Stimulated activated CD4-positive, alpha-beta T cell treated with anti-CD3 and anti-CD28 coated beads, TNF-alpha, amount 100 ng/mL, for 4 hours (primary cell): ENCODE data around the gene GPSM3.
"Not testable (repeated sequence)": the region's sequence is repeated elsewhere in the genome, so short reads cannot be mapped to it uniquely, and the experiment has no call there.

ENCODE experiments used
- DNase-seq, 3 experiments: peaks; one replicate each; pipeline ENCODE4 v3.0.0-alpha.2; 2020; ENCODE audit warnings: low read depth in 3 of 3

Gene GPSM3

DNA sequence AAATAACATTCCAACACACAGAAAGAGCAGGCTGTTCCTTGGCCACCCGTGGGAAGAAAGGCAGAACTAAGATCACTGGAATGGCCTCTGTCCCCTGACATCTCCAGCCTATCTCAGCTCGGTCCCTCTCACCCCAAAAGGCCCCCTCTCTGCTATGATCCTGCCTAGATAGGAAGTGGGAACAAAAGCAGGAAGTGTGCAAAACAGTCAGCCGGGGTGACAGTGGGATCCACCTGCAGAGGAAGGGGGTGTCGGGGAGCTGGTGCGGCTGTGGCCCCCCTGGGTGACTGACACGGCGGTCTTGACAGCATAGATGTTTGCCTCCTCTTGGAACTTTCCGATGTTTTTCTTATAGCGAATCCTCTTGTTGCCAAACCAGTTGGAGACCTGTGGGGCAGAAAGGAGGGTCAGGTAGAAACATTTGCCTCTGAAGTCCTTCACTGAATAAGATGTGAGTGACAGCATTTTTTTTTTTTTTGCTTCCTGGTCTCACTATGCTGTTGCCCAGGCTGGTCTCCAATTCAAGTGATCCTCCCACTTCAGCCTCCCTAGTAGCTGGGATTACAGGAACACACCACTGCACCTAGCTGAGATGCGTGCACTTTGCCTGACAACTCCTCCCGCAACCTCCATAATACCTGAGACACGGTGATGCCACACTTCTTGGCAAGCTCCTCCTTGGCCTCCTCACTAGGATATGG, 5.3 kb downstream of the GPSM3 start:
- no peak for DNase-seq

DNA sequence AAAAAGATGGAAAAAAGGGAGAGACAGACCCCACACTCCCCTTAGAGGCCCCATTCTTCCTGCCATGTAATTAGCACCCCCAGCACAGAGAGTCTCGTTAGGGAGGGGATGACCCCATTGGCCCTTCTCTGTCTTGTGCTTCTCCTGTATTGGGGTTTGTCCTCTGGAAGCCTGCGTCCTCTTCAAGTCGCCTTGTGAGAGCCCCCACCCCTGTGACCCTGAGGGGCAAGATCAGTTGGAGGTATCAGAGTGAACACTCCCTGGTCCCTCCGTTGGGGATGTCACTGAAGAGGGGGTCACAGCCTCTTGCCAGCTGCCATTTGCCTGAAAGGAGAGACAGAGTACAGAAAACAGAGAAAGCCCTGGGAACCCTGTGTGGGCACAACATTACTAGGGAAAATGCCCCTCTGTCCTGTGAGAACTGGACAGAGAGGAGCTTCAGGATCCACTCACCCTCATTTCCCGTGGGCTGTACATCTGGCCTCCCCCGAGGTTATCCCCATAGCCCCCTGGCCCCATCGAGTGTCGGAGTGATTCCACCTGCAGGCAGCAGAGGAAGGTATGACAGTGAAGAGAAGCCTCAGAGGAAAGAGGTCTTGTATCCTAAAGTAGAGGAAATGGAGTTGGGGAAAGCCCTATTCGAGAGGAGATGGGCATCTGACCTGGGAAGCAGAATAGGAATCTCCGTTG, 6.1 kb downstream of the GPSM3 start:
- not testable (repeated sequence) for DNase-seq

DNA sequence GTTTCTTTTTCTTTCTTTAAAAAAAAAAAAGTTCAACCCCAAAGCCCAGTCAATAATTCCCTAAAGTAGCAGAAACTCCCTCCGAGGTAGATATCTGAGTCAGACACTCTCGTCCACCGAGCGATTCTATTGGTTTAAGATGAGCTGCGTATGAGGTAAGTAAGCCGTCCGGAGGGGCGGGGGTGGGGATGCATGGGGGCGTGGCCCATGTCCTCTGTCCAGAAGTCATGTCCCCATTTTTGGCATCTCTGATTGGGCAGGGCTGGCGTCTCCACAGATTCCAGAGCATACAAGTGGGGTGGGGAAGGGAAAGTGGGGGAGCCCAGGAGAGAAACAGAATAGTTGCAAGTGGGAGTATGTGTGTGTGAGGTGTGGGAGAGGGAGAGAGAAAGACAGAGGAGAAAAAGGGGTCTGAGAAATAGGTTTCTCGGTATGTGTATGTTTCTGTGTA, 6.7 kb downstream of the GPSM3 start:
- peak in 1 of 3 experiments; percentile 46 for DNase-seq

DNA sequence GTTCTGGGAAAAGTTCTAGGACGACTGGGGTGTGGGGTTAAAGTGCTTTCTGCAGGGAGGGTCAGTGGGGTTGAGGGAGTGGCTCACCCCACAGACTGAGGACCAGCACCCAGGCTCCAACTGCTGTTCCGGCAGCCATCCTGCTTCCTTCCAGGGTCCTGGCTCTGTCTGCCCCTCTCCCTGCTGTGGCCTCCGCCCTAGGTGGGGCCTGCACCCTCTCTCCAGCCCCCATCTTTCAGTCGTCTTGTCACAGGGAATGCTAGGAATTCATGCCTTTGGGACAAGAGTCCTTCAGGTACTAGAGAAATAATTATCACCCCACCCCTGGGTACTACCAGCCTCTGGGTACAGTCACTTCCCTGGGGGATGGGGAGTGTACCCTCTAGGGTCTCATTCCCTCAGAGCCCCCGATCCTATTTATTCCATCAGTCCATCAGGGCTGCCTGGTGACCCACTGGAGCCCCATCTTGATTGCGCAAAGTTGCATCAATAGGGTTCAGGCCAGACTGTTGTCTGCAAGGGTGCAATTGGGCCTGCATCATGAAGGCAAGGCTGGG, 8.3 kb downstream of the GPSM3 start, which contains the start of gene AGER:
Gene AGER (minus strand): TSS at position 170 of the 557 bp plus-strand sequence. CDS start 31 bp downstream, at position 139.
- DNase-seq, result no peak

DNA sequence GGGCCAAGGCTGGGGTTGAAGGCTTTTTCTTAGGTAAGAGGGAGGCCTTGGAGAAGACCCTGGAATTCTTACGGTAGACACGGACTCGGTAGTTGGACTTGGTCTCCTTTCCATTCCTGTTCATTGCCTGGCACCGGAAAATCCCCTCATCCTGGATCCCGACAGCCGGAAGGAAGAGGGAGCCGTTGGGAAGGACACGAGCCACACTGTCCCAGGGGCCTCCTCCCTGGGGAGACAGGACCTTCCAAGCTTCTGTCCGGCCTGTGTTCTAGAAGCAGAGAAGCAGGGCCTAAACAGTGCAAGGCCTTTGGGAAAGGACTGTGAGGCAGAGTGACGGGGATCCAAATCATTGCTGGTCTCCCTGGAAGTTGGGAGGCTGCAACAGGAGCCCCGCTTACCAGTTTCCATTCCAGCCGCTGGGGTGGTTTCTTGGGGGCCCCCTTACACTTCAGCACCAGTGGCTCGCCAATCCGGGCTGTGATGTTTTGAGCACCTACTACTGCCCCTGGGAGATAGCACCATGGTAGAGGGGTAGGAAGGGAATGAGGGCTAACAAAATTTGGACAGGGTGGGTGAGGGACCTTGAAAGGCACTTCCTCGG, 8.9 kb downstream of the GPSM3 start:
- no peak for DNase-seq

DNA sequence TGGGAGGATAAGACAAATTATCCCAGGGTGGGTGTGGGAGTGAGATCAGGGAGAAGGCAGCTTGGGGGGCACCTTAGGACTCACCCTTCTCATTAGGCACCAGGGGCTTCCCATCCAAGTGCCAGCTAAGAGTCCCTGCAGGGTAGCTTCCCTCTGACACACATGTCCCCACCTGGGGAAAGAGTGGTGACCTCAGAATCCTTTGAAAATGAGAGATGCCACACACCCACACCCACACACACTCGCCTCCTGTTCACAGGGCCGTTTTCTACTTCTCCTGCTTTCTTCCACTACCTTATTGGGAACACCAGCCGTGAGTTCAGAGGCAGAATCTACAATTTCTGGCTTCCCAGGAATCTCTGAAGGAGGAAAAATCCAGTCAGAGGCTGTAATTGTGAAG, 9.4 kb downstream of the GPSM3 start:
- DNase-seq, result no peak

DNA sequence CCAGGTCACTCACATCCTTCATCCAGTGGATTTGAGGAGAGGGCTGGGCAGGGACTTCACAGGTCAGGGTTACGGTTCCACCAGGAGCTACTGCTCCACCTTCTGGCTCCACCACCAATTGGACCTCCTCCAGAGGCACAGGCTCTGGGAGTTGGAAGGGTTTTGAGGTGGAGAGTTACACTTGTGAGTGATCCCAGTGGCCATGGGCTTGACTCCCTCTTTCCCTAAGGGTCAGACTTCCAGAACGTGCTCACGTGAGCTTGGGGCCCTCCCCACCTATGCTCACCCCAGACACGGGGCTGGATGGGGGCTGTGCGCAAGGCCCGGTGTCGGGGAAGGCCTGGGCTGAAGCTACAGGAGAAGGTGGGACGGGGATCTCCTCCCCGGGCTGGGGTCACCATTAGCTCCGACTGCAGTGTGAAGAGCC, 9.9 kb downstream of the GPSM3 start:
- no peak for DNase-seq

DNA sequence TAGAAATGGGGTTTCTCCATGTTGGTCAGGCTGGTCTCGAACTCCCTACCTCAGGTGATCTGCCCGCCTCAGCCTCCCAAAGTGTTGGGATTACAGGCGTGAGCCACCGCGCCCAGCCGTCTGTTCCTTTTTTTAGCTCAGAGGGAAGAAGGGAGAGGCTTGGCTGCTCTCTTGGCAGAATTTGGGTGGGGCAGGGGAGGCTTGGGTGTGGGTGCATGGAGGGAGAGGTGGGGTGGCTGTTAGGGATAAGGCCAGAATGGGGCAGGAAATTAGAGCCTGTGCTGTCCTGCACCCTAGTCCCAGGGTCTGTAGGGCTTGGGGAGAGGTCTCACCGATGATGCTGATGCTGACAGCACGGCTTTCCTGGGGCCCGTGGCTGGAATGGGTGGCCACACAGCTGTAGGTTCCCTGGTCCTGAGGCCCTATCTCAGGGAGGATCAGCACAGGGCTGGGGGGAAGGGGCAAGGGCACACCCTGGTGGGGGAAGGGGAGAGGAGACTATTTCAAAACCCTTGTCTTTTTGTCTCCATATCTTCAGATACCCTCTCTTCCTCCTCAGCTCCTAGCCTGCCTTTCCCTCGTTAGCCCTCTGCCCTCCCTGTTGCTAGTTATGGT, 10.4 kb downstream of the GPSM3 start:
- no peak for DNase-seq

DNA sequence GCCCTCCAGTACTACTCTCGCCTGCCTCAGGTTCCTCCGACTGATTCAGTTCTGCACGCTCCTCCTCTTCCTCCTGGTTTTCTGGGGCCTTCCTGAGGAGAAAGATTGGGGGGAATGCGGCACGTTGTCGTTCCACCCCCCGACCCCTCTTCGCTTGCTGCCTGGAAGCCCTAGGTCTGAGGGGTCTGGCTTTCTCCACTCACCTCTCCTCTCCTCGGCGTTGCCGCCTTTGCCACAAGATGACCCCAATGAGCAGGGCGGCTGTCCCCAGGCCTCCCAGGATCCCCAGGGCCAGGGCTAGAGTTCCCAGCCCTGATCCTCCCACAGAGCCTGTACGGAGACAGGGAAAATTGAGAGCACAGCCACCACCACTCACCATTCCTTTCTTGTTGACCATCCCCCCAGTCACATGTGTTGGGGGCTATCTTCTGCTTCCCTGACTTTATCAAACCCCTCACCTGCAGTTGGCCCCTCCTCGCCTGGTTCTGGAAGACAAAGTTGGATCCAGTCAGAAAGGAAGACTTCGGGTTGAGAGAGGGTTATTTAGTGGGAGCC, 11.2 kb downstream of the GPSM3 start:
- DNase-seq, result no peak

DNA sequence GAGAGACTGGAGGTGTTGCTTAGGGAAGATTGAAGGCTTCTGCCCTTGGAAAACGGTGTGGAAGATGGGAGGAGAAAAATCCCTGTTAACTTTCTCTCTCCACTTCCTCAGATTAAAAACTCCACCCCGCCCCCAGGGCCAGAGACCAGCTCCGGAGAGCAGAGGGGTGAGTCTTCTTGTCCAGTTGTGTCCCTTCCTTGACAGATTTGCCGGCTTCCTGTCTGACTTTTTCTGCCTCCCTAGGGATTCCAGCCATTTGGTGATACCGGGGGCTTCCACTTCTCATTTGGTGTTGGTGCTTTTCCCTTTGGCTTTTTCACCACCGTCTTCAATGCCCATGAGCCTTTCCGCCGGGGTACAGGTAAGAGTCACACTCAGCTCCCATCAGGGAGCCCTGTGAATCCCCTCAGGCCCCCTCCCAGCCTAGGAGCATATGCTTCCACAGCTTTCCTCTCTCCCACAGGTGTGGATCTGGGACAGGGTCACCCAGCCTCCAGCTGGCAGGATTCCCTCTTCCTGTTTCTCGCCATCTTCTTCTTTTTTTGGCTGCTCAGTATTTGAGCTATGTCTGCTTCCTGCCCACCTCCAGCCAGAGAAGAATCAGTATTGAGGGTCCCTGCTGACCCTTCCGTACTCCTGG, 12.6 kb downstream of the GPSM3 start:
- no peak for DNase-seq

DNA sequence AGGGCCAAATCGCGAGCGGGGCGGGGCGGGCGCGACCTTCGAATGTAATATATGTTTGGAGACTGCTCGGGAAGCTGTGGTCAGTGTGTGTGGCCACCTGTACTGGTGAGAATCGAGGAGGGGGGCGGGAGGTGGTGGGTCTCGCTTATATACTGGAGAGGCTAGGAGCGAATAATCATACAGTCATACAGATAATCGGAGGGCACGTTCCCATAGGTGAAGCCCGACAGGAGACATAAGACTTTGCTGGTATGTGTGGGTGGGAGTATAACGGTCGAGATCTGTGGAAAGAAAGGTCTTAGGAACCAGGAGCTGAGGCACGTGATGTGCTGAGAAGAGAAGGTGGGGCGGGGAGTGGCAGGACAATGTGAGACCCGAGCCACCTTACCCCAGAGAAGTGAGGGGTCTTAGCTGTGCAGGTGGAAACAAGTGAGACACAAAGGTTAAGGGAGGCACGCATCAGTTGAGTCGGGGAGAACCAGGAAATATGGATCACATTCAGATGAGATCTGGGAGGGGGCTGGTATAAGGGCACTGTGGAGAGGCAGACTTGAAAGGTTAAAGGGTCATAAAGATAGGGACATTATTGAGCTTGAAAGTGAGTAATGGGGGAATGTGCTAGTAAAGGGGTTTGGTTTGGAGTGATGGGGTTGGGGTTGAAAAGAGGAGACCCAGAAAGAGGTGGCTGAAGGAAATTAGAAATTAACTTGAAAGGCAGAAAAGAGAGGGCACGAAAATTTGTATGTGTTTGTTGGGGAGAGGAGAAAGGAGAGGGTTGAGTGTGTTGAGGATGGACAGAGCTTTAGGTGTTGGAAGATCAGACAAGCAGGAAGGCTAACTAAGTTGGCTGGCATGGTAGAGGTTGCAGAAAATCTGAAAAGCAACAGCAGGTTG, 13.6 kb downstream of the GPSM3 start:
- no peak for DNase-seq

DNA sequence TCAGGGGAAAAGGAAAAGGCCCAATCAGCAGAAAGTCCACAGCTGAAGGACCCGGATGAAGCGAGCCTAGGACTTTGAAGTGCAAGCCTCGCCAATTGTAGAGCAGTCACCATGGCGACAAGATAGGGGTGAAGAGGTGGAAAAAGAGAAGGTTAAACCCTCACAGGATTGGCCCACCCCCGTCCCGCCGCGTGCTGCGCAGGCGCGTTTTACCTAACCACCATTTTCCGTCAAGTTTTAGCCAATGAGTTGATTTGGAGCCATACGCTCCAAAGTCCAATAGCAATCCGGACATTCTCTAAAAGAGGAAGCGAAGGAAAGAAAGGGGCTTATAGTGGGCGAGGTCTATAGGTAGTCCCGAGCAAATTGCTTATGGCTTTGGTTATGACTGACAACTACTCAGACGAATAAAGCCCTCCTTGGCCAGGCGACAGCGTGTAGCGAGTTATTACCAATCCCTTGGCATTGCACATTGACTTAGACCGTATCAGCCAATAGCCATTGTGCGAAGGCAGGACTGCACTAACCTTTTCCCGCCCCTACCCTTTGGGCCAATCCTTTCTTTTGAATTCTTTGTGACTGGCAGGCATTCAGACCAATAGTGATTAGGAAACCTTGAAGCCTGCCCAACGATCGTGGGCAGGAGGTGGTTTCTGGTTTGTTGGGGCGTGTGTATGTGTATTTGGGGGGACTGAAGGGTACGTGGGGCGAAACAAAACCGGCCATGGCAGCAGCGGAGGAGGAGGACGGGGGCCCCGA, 14.5 kb downstream of the GPSM3 start, which contains the start of gene RNF5:
Gene RNF5 (plus strand): TSS at position 618 of the 759 bp plus-strand sequence. CDS start 107 bp downstream, at position 725.
- peak; percentile 68 to 92 (median 78) for DNase-seq

DNA sequence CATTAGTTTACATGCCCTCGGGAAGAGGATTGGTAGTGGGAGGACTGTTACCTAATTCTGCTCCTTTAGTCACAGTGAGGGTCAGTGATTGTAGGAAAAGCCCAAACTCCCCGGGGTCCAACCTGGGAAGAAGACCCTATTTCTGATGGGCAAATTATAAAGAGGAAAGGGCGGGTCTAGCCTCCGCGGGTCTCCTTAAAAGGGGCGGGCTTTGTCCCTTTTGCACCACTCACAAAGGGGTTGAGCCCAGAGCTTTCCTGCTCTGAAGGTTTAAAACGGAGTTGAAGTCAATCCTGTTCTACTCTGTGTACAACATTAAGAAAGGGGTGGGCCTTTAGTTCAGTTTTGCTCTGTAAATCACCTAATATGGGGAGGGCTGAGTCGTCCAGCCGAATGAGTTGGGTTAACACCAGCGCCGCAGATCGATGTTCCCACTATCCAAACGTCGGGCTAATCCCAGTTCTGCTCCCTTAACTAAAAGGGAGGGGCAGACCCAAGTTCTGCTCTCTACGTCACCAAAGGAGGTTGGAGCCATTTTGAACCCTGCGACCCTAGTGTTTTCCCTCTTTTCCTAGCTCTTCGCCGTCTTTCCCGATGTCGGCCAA, 15.2 kb downstream of the GPSM3 start:
- no peak for DNase-seq

DNA sequence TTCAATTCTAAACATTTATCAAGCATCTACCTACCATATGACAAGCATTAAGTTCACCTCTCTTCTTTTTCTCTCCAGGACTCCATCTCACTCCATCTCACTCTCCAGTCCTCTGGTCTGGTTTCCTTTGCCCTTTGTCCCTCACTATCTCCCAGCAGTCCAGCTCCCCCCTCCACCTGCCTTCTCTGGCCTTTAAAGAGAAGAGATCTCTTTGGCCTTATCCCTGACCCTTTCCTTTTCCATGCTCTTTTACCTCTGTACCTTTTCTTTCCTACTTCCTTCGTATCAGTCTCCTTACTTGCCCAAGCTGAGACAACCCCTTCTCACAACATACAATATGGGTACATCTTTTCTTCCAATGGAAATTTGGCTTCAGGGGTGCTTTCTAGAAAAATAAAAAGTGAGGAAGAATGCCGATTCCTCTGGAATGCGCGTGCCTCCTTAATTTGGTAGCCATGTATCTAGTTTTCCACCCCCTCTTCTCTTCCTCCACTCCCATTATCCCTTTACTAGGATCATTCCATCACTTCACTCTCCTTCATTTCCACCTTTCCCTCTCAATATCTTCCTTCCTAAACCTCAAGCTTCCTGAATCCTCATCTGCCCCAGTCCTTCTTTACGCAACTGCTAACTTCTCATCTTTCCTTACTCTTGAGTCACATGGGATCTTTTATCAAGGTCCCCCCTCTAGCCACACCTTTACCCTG, 15.8 kb downstream of the GPSM3 start:
- DNase-seq, result no peak

DNA sequence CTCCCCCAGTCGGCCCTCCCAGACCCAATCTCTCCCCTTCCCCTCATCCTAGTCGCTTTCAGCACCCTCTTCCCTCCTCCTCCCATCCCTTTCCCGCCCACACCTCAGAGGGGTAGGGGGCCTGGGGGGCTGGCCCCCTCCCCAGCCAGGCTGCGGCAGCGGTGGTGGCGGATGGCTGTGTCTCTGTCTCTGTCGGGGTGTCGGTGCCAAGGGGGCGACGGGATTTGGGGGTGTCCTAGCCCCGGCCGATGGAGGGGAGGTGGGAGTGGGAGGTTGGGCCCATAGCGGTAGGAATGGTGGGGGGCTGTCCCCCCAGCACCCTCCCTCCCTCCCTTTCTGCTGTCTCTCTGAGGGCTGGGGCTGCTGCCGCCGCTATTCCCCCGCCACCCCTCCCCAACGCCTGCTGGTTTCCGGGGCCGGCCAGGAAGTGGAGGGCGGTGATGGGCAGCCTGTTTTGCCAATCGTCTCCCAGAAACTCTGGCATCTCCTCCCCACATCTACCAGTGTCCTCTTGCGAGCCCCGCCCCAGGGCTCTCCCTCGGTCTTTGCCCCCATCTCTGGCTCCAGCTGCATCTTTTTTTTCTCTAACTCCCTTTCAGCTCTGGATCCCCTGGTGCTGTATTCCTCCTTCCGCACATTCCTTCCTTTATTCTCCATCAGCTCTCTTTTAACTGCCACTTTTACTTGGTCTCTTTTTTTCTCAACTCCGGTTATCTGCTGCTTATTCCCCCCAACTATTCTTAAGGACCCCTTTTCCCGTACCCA, 16.6 kb downstream of the GPSM3 start, which contains the start of gene AGPAT1:
Gene AGPAT1 (minus strand): TSS at position 374 of the 765 bp plus-strand sequence. CDS start 4,588 bp downstream, outside the sequence.
- peak; percentile 92 to 96 (median 96) for DNase-seq

DNA sequence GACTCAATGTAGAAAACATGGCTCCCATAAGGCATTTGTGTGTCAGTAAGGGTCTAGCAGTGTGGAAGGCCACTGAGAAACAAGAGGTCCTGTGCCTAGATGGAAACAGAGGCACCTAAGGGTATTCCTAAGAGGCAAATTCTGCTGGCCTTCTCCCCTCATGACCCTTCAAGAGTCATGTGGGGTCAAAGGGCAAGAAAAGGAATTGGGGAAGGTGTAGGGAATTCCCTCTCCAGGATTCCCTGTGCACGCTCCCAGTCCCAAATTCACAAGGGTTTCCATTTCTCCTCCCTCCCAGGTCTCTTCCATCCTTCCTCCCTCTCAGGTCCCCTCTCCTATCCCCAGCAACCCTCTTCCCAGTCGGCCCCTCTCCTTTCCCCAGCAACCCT, 17.1 kb downstream of the GPSM3 start:
- no peak for DNase-seq

DNA sequence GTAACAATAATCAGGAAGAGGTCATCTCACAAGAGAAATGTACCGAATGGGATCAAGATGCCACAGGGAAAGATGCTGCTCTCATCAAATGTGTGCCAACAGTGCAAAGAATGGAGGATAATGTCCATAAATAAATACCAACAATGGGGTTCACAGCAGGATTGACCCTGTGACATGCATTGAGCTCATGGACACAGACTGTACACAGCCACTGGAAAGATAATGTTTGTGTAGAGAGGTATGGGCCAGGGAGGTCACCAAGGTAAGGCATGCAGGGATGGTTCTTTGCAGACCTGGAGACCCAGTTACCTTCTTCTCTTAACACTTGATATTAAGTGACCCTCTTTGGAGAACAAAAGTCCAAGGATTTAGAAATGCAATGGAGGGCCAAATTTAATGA, 18.0 kb downstream of the GPSM3 start:
- no peak for DNase-seq
